ENCODE measurements around the gene TMEM132D. TPM values are rescaled to one million over a fixed set of nuclear protein-coding genes. Genes with fewer than 3 reads are reported as not detected.

Gene TMEM132D
- total RNA-seq, 1 experiment from 2014 or later, result 0.05 TPM

DNA sequence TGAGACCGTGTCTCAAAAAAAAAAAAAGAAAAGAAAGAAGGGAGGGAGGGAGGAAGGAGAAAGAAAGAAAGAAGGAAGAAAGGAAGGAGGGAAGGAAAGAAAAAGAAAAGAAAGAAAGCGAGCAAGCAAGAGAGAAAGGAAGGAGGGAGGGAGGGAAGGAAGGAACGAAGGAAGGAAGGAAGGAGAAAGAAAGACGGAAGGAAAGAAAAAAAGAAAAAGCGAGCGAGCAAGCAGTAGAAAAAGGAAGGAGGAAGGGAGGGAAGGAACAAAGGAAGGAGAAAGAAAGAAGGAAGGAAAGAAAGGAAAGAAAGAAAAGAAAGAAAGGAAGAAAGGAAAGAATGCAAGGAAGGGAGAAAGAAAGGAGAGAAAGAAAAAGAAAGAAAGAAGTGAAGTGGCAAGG, 546.6 kb downstream of the TMEM132D start:
- no peak for DNase-seq (ENCODE audit: low read depth)

DNA sequence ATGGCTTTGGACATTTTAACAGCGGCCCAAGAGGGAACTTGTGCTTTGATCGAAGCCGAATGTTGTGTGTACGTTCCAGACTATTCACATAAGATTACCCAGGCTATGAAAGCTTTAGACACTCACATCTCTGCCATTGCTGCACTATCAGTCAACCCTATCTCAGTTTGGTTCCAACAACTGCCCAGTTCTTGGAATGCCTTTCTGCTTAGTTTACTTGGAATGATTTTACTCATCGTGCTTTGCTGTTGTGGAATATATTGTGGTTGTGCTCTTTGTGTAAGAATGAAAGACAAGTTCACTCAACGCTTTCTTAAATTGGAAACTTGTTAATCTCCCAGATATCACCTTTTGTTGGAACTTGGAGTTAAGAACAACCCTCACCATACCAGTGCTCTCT, 552.3 kb downstream of the TMEM132D start:
- no peak for DNase-seq (ENCODE audit: low read depth)

DNA sequence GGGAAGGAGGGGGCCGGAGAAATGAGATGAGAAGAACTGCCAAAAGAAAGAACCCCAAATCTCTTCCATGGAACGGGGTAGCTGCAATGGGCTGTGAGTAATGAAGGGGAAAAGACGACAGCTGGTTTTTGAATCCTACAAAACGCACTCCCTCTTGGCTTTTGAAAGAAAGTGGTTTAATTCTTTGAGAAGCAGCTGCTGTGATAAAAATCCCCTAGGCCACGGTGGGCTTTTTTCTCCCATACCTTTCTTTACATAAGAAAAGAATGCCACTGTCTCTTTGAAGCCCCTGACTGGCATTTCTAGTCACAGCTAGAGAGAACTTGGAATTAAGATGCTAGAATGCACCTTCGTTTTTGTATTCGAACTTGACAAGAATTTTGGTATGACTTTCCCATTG, 564.5 kb downstream of the TMEM132D start:
- no peak for DNase-seq (ENCODE audit: low read depth)

DNA sequence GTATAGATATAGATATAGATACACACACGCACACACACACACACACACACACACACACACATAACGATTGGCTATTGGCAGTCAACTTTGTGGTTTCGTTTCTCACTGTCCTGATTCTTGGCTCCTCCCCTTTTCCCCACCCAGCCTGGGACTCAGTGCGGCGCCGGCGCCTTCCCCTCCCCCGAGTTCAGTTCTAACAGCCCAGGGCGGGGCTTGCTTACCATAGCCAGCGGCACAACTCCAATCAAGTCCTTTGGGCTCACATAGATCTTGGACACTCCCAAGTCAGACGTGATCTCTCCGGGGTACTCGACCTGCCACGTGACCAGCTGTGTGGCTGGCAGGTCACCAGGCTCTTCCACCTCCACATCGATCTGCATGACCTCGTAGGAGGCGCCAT, 566.4 kb downstream of the TMEM132D start:
- no peak for DNase-seq (ENCODE audit: low read depth)

DNA sequence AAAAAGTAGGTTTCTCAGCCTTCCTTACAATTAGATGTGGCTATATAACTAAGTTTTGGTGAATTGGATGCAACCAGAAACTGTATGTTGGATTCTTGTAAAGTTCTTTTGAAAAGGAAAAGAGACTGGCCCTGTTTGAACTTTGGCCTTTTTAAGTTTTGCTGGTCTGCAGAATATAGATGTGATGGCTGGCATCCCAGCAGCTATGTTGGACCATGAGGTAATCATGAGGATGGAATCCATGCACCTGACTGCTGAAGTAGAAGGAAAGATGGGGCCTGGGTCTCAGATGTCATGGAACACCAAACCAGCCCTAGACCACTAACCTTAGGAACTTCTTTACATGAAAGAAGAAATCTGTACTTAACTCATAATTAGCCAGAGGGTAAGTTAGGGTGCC, 568.1 kb downstream of the TMEM132D start:
- DNase-seq (ENCODE audit: low read depth), result no peak

DNA sequence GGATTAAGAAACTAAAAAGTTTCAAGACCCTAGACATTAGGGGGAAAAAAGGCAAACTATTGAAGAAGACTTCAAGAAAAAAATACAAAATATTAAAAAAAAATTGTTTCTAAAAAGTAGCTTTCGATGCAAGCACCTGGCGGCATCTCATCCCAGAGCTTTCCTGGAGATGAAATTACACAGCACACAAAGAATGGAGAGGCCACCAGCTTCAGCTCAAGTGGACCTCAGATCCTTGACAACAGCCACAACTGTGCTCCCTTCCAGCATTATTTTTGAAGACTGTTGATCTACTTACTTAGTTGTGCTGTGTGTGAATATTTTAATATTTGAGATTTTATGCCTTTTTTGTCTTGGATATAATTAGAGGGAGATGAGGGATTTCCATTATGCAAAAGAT, 571.5 kb downstream of the TMEM132D start:
- no peak for DNase-seq (ENCODE audit: low read depth)

DNA sequence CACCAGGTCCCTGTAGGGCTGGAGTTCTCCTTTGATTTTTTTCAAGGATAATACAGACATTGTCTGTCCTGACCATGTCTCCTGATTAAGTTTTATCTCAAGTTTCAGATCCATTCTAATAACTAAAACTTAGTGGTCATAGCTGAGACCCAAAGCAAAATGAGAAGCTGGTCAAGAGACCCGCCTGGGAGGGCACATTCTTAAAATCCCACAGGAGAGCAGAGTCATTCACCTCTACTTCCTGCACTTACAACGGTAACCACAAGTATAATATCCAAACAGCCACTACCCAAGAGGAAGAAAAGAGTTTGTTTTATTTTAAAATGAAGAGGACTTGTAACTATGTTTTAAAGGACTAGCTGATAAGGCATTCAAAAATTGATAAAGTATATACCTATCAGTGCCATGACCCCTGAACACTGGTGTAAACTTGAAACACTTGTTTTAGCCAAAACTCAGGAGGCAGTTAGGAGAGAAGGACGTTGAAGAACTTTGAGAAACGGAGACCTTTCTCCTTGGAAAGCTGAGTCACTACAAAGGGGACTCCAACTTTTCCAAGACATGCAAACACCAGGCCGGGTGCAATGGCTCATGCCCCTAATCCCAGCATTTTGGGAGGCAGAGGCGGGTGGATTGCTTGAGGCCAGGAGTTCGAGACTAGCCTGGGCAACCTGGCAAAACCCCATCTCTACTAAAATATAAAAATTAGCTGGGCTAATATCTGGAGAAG, 572.3 kb downstream of the TMEM132D start:
- no peak for DNase-seq (ENCODE audit: low read depth)

DNA sequence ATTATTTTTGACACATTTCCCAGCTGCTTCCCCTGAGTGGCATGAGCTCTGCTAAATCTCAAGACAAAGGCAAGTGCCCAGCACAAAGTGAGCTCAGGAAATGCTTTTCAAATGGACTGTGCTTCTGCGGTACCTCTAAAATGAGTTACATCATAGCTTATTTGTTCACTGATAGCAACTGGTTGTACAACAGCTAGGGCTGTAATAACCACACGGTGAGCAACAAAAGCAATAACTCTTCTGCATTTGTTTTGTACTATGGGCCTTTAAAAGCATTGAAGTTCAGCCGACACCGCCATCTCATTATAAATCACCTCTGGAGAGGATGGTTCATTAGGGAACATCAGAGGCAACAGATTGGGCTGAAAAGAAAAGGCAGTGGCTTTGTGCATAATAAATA, 575.6 kb downstream of the TMEM132D start:
- DNase-seq (ENCODE audit: low read depth), result no peak

DNA sequence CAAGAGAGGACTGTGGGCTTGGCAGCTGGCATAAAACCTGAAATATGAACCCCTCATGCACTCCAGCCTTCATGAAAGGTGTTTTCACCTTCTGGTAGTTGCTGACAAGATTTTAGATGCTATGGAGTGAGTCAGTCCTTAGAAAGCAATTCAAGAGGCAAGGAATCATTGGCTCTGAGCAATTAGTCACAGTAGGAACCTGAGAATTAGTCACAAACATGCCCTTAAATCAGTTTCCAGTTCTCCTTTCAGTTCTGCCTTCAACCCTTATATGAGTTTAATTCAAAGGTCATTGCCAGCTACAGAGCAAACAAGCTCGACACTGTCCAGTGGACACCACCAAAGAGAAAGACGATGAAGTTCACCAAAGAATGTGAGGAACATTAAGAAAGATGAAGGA, 578.3 kb downstream of the TMEM132D start:
- no peak for DNase-seq (ENCODE audit: low read depth)

DNA sequence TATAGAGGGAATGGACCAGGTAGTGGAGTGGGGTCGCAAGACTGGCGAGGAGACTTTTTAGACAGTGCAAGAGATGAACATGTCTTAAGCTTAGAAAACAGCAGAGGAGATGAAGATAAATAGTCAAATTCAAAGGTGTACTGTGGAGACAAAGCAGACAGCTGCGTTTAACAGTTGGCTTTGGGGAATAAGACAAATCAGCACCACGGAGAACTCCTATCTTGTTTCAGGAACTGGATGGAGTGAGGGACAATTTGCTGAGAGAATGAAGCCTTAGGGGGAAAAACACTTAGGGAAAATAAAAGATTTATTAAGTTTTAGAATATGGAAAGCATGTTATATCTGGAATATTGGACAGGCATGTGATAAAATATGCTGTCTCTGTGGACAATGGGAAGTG, 591.8 kb downstream of the TMEM132D start:
- DNase-seq (ENCODE audit: low read depth), result no peak

DNA sequence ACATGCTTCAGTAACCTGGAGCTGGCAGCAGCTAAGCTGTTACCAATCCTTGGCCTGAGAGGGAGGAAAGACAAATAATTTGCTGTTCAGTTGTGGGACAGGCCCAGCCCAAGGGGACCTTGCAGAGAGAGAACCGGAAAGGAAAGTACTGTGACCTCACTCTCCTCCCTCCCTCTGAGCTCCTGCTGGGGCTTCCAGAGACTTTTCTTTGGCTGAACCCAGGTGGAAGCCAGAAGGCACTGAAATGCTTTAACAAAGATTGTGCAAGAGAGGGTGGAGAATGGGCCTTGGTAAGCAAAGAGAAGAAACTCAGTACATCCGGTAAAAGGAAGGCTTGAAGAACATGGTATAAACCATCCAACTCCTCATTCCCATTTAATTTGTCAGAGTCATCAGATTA, 593.5 kb downstream of the TMEM132D start:
- no peak for DNase-seq (ENCODE audit: low read depth)

DNA sequence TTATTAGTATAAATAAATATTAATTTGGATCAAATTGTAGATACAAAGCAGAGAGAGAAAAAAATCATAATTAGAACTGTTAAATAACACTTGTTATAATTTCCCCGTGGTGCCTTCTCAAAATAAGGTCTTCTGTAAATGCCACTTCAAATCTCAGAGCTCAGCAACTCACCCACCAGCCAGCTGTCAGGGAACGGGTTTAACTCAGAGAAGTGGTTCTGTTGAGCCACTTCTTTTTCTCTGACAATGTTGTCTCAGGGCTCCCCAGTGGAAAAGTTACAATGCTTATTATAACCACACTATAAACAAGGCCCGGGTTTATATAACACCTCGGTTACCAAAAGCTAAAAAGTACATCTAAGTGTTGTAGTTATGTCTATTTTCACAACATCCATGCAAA, 598.0 kb downstream of the TMEM132D start:
- no peak for DNase-seq (ENCODE audit: low read depth)

DNA sequence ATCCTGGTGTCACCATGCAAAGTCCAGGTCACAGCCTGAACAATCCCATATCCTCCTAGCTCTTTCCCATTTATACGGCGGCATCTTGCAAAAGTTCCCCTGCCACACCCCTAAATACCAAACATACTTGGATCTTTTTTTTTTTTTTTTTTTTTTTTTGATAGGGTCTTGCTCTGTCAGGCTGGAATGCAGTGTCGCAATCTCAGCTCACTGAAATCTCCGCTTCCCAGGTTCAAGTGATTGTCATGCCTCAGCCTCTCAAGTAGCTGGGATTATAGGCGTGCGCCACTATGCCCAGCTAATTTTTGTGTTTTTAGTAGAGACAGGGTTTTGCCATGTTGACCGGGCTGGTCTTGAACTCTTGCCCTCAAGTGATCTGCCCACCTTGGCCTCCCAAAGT, 599.3 kb downstream of the TMEM132D start:
- DNase-seq (ENCODE audit: low read depth), result no peak

DNA sequence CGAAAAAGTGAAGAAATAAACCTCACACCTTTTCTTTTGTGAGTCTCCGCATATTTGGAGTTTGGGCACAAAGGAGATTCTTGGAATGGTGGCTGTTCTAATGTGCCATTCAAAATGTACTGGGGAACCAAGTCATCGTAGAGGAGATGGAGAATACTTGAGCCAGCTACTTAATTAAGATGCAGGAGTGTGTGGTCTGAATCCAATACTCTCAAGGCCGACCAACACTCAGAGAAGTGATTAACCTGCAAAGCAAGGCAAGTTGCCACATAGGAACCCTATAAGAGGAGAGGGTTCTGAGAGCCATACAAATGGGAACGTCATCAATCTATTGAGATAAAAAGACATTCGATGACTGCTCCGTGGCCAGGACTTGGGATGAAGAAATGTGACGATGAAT, 603.8 kb downstream of the TMEM132D start:
- DNase-seq (ENCODE audit: low read depth), result no peak

DNA sequence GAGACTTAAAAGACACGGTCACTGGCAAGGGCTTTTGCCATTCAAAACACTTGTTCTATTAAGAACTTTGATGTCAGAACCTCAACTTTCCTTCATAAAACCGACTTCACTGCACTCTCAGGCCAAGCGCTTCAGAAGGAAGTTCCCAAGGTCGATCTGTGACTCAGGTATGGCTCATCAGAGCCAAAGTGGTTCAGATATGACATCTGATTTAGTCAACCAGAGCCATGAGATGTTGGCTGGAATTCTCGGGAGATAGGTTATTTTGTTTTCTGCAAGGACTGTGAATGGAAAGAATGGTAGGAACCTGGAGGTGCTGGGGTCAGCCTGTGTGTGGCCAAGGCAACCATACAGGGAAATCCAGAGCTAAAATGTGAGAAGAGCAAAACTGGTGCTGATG, 604.9 kb downstream of the TMEM132D start:
- no peak for DNase-seq (ENCODE audit: low read depth)

DNA sequence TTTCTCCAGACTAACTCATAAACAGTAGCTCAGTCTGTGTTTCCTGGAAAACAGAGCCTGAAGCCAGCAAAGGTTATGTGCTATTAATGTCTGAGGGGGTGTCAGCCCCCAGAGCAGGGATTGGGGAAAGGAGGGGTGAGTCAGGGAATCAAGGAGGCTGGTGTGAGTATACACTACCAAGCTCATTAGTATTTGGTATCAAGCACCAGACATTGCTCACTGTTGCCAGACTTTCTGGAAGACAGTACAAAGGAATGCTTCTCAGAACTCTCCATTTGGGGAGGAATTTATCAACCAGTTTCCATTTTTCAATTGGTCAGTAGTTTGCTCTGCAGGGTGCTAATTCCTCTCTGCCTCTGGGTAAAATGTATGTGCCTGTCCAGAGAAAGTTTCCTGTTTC, 607.2 kb downstream of the TMEM132D start:
- no peak for DNase-seq (ENCODE audit: low read depth)

DNA sequence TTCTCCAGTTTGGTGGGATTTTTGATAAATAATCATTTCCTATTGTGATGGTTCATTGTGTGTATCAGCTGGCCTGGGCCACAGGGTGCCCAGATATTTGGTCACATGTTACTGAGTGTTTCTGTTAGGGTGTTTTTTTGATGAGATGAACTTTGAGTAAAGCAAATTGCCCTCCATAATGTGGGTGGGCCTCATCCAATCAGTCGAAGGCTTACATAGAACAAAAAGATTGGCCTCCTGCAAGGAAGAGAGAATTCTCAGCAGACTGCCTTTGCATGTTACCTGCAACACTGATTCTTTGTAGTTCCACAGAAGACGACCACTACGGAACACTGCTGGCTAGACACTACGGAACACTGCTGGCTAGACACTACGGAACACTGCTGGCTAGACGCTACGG, 609.0 kb downstream of the TMEM132D start:
- DNase-seq (ENCODE audit: low read depth), result no peak

DNA sequence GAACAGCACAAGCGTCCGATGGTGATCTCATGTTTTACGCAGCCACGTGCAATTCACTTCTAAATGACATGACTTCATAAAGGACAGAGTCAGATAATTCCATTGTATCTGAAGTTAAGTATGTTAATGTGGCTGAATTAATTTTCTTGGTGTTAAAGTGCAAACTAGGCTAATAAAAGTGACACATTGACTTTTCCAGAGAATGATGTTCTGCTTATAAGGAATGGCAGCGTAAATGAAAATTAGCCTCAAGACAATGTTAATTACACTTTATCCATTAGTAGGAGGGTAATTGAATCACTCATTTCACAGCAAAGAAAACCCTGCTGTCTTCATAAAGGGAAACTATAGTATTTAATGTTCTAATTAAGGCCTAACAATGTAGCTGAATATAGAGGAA, 624.1 kb downstream of the TMEM132D start:
- no peak for DNase-seq (ENCODE audit: low read depth)

DNA sequence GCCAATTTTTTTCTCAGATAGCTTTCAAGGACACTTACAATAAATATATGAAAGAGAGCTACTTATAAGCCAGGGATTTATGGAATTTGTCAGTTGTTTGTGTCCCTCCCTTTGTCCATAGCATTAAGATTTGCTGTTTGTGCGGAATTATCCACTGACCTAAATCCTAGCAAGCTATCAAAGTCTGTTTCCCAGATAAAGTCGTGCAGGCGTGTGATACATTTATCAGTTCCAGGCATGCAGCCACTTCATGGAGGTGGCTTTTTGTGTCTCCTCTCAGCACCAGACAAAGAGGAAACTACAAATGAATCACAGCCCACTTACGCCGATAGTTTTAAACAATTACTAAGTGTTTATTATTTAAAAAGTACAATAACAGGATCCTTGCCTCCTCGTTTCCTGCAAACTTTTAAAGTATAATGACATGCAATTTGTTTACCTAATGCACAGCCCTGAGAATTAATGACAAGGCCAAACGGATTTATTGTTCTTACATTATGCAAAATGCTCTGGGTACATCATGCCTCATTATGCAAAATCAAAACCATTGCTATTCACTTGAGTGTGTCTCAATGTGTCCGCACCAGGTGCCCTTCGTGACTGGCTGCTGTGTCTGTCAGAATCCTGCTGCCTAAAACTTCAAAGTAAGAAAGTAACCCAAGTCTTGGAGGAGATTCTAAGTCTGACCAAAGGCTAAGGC, 627.3 kb downstream of the TMEM132D start:
- no peak for DNase-seq (ENCODE audit: low read depth)

DNA sequence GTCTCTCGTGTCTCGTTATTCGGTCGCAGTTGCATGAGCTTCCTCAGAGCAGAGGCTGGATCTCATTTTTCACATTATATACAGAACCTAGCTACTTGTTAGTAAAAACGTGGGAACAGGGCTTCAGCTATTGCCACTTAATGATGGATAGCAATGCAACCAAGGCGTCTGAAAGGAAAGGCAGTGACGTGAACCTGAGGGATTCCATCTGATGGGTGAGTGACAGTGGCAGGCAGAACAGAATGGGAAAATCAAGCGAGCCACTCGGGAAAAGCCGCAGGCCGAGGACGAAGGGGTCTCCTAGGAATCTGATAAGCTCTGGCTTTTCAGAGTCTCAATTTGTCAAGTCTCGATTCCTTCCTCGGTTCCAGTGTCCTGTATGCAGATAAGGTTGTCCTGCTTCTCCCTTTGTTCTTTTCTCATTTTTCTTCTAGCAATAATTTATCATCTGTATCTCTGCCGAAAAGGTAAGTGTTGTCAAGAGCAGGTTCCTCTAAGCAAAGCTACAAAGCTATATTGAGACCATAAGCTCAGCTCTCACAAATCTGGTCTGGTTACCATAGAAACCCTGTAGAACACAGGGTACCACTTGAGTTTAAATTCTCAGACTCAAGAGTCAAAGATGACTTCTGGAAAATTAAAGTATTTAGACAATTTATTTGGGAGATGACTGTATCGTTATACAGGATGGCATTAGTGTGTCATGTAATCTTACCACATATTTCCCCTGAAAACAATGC, 633.9 kb downstream of the TMEM132D start:
- DNase-seq (ENCODE audit: low read depth), result no peak

DNA sequence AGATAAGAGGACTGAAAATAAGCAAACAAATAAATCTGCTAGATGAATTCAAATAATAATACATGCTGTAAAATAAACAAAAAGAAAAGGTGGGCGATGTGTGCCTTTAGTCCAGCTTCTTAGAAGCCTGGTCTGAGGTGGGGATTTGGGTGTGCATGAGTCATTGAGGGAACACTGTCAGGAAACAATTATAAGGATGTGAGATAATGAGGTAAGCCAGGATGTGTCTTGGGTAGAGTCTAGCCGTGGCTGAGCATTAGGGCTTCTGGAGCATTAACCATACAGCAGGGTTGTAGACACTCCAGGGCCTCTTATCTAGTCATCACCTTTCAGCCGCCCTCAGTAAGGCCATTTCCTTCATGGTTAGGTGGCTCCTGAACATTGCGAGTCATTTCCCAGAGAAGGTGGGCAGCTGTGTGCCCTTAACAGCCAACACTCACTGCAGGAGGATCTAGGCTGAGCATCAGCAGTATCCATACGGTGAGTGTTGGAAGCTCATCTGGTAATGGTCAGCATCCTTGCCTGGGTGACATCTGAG, 645.0 kb downstream of the TMEM132D start:
- no peak for DNase-seq (ENCODE audit: low read depth)

DNA sequence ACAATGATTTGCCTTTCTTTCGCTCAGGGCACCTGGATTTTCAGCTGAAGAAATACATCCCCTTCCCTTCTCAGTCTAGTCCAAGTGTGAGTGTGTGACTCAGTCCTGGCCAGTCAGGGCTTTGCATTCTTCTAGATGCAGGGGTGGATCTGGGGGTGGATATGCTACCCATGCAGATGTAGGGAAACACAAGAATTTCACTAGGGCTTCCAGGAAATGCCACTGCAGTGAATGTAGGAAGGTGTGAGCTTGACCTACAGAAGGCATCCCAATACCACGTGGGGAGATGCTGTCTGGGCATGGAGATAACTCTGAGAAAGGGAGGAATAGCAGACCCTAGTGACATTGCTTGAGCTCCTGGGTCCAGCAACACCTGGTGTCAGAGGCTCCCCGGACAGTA, 646.3 kb downstream of the TMEM132D start:
- DNase-seq (ENCODE audit: low read depth), result no peak

DNA sequence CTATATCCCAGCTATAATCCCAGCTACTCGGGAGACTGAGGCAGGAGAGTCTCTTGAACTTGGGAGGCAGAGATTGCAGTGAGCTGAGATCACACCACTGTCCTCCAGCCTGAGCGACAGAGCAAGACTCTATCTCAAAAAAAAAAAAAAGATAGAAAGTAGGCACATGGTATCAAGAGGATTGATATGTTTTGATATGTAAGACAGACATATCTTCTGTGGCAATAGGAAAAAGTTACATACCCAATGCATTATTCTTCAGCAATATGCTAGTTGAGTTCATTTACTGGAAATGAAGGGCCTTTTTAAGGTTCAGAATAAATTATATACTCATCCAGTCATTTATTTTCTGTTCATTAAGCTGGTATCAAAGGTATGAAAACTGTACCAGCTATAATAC, 657.2 kb downstream of the TMEM132D start:
- DNase-seq (ENCODE audit: low read depth), result no peak

Data from M059J (cell line).